CD4-positive, alpha-beta T cell treated with Interleukin-12 subunit alpha and Interleukin-12 subunit beta, for 1 hour (primary cell): Measurements from ENCODE around the gene CYP4F22.
"Not testable (repeated sequence)": the region's sequence is repeated elsewhere in the genome, so short reads cannot be mapped to it uniquely, and the experiment has no call there.

Experiments
- DNase-seq: peaks from one replicate; pipeline ENCODE4 v3.0.0-alpha.2; 2020

CYP4F22 gene

DNA sequence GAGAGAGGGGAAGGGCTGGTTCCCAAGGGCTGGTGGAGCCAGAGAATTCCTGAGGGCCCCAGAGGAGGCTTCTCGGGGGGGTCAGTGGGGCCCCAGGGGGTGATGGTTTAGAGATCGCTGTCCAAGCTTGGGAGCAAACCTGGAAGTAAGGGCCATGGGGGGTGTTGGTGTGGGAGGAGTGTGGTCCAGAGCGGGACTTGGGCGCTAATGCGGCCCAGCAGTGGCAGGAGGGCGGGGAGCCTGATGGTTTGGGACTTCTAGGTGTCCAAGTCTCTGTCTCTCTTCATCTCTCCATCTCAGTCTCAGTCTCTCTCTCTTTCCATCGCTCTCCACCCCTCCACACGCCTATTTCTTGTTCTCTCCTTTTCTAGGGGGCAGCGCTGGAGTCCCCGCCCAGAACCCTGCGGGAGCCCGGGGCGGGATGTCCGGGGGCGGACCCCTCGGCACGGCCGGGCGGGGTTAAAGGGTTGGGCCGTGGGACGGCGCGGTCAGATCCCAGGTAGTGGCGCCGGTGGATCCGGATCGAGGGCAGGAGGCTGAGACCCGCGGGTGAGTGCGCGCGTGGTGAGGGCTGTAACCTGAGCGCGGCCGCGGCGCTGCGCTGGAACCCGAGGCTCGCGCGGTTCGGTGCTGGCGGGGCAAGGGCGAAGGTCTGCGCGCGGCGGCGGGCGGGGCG lies at the start of gene CYP4F22:
Gene CYP4F22 (plus strand): TSS at position 491 of the 676 bp plus-strand sequence. CDS start 16,812 bp downstream, outside the sequence.
- DNase-seq, result peak; percentile 9

DNA sequence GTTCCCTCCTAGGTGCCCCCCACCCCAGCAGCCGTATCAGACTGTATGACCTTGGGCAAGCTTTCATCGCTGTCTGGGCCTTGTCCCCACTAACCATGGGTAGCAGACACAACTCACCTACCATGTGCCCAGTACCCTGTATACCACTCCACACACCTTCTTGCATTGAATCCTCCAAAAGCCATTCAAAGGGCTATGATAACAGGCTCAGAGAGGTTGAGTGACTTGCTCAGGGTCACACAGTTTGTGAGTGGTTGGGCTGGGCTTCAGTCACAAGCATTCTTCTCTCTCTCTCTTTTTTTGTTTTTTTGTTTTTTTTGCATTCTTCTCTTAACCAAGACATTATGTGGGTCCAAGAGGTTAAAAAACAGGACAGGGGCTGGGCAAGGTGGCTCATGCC lies 46.6 kb upstream of the CYP4F22 start:
- DNase-seq, result no peak

DNA sequence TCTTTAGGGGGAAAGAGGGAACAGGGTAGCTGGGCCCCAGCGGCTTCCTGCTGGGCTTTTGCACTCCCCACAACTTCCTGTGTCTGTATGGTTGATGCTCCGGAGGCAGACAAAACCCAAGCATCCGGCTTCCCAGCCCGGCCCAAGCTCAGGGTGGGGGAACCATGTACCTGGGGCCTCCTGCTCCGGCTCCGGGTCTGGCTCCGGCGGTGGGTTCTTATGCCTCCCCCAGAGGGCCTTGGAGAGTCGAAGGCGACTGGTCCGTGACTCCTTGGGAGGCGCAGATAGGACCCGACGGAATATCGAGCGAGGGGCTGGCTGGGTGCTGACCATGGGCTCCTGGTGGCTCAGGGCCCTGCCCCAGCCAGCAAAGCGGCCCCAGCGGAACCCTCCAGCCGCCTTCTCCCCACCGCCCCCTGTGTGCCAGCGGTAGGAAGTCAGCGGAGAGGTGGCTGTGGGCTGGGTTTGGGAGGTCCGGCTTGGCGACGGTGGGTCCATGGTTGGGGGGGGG lies 44.4 kb upstream of the CYP4F22 start:
- DNase-seq, result peak; percentile 86

DNA sequence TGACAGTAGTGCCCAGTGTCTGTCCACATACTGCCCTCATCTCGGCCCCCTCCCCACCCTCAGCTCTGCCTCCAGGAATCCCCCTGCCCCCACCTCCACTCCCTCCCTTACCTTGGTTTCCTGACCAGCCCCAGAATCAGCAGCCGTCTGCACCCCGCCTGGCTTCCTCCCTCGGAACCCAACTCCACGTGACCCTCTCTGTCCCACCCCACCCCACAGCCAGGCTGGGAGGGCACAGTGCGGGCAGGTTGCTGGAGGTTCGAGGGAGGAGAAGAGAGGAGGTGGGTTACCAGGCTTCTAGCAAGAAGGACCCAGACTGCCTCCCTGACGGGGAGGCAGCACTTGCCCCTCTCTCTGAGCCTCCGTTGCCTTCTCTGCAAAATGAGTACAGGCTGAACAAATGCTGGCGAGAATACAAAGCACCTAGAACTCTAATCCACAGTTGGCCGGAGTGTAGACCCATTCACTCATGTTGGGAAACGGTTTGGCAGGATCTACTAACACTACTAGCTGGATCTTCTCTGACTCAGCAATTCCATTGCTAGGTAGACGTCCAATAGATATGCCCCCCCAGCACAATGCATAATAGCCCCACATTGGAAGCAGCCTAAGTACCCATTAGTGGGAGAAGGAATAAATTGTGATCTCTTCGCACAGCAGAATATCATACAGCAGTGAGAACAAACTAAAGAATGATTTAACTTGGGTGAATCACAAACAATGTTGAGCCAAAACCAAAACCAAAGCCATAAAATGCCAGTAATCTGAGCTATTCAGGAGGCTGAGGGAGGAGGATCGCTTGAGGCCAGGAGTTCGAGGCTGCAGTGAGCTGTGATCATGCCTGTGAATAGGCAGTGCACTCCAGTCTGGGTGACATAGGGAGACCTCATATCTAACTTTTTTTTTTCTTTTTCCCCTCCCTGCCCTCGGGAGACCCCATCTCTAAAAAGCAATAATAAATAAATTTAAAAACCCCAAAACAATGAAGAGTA lies 43.6 kb upstream of the CYP4F22 start, which contains the start of gene RASAL3:
Gene RASAL3 (minus strand): TSS at position 151 of the 992 bp plus-strand sequence. CDS start 186 bp downstream, outside the sequence.
- peak; percentile 77 for DNase-seq

DNA sequence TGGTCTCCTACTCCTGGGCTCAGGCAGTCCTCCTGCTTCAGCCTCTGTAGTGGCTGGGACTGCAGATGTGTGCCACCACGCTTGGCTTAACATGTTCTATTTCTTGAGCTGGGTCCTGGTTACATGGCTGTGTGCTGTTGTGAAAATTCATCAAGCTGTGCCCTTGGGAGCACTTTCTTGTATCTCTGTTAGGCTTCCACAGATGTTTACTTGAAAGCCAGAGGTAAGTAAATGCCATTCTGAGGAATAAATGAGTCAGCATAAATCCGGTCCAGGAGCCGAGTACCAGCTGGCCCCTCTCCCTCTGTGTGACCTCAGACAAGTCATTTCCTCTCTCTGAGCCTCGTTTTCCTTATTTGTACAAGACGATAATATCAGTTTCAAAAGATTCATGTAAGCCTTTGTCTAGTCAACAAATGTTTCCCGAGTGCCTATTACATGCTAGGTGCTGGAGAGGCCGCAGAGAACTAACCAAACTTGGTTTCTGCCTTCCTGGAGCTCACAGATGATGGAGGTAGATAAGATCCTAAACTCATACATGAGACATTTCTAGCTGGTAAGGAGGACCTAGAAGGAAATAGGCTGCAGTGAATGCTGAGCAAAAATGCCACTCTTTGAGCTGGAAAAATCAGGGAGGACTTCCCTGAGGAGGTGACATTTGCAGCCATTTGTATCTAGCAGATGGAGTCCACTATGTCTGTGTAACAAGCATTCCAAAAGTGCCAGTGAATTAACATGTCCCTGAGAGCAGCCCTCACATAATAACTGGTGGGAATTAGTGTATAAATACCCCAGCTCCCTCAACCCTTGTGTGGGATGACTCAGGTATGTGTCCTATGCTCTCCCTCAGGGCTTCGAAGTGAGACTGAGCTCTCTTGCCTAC lies 41.2 kb upstream of the CYP4F22 start:
- DNase-seq, result peak; percentile 75

DNA sequence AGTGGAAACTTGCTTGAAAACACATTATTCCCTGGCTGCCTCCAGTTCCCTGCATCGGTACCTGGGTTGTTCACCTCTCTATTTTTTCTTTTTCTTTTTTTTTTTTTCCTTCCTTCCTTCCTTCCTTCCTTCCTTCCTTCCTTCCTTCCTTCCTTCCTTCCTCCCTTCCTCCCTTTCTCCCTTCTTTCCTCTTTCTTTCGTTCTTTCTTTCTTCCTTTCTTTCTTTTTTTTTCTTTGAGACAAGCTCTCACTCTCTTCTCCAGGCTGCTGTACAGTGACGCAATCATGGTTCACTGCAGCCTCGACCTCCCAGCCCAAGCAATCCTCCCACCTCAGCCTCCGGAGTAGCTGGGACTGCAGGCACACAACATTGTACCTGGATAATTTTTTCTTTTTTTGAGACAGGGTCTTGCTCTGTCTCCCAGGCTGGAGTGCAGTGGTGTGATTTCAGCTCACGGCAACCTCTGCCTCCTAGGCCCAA lies 40.6 kb upstream of the CYP4F22 start:
- no peak for DNase-seq

DNA sequence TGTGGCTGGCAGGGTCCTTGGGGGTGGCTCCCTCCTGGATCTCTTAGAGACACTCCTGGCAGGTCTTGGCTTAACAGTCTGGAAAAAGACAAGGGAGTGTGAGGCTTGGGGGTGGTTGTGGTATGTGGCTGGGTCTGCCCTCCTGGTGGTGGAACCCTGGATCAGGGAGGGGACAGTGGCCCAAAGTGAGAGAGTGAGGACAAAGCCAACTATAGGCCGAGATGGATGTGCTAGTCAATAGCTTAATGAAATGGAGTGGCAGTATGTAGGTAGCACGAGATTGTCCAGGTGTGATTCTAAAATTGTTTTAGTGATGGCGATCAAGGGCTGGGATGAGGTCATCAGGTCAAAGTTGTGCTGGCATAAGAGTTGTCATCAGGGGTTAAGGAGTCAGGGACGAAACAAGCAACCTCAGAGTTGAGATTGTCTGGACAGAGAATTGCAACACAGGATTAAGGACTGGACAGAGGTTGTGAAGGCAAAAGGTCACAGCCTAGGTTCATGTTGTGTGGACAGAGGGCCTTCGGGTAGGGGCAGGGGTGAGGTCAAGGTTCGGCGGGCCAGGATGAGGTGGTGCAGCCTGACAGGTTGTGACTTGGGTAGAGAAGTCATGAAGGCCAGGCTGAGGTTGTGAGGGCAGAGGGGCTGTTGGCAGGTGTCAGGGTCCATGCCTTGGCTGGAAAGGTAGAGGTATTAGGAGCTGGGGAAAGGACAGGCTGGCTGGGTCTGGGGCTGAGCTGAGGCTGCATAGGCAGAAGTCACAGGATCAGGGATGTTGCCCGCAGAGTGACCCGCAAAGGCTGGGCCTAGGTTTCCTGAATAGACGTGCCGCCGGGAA lies 39.4 kb upstream of the CYP4F22 start:
- DNase-seq, result no peak

DNA sequence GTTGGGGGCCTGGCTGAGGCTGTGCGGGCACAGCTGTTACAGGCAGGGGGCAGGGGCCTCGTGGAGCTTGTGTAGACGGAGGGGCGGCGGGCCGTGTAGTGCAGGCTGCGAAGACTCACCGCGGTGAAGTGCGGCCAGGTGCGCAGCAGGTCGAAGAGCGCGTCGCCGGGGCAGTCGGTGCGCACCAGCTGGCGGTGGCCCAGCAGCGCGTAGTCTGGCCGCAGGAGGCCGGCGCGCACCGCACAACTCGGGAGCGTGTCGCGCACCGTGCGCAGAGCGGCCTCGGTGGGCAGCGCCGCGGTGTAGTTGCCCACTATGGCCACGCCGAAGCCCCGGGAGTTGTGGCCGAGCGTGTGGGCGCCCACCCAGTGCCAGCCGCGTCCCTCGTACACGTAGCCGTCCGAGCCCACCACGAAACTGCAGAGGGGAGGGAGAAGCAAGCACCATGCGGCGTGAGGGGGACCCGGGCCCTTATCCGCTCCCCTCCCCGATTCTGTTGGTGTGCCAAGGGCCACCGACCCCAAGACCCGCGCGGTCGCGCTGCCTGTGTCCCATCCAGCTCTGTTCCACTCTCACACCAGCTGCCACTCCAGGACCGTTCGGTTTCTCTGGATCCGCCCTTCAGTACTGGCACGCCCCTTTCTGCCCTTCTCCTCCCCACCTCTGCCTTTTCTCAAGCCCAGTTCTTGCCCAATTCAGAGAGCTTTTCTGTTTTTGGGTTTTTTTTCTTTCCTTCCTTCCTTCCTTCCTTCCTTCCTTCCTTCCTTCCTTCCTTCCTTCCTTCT lies 38.6 kb upstream of the CYP4F22 start:
- peak; percentile 39 for DNase-seq

DNA sequence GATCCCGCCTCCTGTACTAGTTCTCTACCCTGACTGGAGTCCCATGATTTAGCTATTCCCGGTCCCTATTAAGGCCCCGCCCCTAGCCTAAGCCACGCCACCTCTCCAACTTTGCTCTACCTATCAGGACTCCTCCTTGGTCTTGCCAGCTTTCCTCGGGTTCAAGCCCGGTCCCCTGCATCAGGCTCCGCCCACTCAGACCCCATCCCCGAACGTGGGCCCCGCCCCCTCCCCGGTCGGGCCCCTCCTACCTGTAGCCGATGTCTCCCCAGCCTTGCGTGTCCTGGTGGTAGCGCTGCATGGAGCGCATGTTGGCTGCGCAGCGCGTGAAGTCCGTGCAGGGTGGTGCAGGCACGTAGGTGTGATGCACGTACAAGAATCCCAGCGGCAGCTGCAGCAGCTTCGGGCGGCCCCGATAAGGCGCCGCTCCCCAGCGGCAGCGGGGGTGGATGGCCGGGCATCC lies 36.7 kb upstream of the CYP4F22 start:
- DNase-seq, result no peak

DNA sequence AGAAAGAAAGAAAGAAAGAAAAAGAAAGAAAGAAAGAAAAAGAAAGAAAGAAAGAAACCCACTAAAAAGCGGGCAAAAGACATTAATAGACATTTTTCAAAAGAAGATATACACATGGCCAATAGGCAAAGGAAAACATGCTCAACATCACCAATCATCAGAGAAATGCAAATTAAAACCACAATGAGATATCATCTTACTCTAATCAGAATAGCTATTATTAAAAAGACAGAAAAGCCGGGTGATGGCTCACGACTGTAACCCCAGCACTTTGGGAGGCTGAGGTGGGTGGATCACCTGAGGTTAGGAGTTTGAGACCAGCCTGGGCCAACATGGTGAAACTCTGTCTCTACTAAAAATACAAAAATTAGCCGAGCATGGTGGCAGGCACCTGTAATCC lies 34.5 kb upstream of the CYP4F22 start:
- not testable (repeated sequence) for DNase-seq

DNA sequence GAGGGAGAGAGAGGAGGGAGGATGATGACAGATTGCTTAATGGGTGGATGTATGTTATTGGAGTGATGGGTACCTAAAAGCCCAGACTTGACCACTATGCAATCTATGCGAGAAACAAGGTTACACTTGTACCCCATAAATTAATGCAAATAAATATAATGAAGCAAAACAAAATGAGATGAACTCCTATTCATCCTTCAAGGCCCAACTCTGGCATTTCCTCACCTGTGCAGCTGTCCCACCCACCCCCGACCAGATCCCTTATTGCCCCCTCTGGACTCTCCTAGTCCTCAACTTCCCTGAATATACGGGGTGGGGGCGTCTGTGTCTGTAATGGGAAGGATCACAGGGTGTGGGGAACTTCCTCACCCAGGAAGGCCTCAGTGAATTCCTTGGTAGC lies 33.2 kb upstream of the CYP4F22 start:
- no peak for DNase-seq

DNA sequence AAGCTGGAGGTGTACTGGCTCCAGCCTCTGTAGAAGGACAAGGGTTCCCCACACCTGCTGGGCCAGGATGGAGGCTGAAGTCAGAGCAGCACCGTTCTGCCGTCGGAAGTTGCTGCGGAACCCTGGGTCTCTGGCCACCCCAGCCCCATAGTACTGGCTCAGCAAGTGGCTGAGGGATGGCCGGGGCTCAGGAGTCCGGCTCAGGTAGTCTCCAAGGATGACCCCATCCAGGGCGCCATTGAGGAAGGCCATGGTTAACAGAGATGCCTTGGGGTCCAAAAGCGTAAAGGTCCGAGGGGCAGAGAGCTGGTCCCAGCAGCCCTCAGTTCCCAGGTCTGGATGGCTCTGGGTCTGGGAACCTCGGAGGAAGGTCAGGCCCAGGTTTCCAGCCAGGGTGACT lies 32.7 kb upstream of the CYP4F22 start:
- no peak for DNase-seq

DNA sequence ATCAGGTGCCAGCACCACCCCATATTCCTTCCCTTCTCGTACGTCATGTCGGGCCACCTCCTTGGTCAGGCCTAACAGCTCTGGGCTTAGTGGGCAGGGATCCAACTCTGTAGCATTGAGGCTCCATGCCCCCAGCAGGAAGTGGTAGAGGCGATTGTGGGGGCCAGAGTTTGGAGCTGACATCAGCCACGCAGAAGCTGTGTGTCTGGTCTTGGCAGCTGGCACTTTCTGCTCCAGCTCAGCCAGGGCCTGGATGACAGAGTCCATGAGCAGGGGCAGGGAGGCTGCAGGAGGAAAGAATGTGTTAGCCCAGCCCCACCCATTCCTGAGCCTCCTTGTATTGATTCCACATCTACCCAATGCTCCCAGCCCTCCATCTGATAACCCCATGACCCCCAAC lies 32.0 kb upstream of the CYP4F22 start:
- no peak for DNase-seq

DNA sequence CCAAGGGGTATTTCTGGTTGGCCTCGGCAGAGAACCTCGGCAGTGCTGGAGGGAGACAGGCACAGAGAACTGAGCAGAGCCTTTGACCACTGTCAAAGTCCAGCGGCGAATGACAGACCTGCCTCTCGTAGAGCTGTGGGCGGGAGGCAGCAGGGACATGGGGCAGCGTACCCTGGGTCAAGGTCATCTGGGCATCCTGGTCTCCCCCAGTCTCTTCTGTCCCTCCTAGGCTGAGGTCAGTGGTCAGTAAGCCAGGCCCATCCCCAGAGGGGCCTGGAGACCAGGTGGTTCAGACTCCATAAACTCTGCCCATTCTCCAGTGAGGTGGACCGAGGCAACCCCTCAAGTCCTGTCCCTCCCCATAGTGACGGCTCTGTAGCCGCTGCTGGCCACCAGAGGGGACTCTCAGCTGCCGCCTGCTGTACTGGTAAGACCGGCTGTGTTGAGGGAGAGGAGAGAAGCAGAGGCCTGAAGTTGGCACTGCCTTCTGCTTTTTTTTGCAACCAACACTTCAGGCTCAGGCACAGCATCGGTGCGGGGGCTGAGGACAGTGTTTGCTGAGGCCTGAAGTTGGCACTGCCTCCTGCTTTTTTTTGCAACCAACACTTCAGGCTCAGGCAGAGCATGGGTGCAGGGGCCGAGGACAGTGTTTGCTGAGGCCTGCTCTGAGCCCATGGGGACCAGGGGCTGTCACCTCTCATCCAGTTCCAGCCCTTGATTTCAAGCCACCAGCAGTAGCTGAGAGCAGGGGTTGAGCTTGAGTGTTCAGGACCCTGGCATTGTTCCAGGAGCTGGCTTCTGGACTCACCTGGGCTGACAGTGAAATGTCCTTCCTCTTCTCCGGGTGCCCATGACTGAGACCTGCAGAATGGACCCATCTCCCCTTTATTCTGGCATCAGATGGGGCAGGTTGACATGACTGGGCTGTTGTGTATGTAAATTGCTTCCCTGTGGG lies 28.7 kb upstream of the CYP4F22 start, which contains the start of gene PGLYRP2:
Gene PGLYRP2 (minus strand): TSS at position 111 of the 955 bp plus-strand sequence. CDS start 130 bp downstream, outside the sequence.
- DNase-seq, result no peak

DNA sequence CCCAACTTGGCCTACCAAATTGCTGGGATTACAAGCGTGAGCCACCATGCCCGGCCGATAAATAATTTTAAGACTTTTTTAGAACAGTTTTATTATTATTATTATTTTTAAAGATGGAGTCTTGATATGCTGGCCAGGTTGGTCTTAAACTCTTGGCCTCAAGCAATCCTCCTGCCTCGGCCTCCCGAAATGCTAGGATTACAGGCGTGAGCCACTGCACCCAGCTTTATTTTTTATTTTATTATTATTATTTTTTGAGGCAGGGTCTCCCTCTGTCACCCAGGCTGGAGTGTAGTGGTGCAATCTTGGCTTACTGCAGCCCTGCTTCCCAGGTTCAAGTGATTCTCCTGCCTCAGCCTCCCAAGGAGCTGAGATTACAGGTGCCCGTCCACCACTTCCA lies 27.3 kb upstream of the CYP4F22 start:
- not testable (repeated sequence) for DNase-seq

DNA sequence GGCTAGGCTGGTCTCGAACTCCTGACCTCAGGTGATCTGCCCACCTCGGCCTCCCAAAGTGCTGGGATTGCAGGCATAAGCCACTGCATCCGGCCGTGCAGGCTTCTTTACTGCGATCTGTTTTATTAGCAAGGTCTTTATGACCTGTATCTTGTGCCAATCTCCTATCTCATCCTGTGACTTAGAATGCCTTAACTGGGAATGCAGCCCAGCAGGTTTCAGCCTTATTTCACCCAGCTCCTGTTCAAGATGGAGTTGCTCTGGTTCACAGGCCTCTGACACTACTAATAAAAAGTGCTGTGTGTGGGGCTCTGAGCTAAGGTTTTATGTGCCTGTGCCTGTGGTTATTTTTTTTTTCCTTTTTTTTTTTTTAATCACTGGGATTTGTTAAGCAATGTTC lies 22.6 kb upstream of the CYP4F22 start:
- DNase-seq, result not testable (repeated sequence)

DNA sequence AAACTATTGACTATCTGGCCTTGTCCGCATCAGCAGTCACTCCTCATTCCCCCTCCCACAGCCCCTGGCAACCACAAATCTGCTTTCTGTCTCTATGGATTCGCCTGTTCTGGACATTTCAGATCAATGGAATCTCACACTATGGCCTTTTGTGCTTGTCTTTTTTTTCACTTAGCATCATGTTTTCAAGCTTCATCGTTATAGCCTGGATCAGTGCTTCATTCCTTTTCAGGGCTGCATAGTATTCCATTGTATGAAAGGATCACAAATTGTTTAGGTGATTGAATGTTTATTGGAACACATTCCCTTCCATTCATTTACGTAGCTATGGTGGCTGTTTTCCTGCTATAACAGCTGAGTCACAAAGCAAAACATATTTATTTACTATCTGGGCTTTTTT lies 21.3 kb upstream of the CYP4F22 start:
- no peak for DNase-seq

DNA sequence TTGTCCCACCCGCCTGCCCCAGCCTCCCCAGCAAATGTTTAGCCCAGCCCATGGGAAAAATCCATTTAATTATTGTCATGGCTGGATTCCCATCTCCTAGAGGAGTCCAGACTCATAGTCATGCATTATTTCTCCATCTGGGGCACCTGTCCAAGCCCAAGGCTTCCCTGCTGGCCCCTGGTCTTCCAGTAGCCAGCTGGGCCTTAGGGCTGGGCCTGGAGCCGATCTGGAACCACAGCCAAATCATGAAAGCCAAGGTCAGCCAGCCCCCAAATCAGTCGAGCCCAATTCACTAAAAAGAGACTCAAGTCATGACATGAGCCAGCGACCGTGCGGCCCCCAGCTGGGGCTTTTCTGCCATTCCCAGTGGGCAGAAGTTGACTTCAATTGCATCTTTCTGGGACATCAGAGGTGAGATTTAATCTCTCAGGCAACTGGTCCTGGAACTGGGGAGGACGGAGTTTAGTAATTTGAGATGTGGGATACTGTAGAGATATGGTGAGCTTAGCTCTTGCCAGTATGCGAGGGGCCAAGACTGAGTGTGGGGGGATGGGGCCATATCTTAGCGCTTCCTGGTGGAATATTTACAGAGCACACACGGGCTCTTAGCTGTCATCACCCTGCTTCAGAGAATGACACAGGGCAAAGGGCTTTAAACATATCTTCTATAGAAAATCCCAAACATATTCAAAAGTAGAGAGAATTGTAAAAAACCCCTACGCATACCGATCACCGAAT lies 19.7 kb upstream of the CYP4F22 start:
- DNase-seq, result no peak
